ENCODE results near the gene TMOD1.

DNA sequence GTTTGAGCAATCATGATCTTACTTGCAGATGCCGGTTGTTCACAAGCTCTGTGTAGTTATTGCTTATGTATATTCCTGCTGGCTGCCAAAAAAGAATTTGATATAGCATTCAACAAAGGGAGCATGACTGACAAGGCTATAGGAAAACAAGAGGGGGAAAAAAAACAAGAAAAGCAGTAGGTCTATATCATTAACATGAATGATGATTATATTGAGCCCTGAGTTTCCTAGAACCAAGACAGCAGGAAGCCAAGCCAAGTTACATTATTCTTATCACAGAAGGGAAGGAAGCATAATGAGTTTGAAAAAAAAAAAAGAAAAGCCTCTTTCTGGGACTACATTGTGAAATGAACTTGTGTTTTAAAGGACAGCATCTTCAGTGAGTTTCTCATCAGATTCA is 90.7 kb downstream of the TMOD1 start:
- TF ChIP-seq, protein P1, sequence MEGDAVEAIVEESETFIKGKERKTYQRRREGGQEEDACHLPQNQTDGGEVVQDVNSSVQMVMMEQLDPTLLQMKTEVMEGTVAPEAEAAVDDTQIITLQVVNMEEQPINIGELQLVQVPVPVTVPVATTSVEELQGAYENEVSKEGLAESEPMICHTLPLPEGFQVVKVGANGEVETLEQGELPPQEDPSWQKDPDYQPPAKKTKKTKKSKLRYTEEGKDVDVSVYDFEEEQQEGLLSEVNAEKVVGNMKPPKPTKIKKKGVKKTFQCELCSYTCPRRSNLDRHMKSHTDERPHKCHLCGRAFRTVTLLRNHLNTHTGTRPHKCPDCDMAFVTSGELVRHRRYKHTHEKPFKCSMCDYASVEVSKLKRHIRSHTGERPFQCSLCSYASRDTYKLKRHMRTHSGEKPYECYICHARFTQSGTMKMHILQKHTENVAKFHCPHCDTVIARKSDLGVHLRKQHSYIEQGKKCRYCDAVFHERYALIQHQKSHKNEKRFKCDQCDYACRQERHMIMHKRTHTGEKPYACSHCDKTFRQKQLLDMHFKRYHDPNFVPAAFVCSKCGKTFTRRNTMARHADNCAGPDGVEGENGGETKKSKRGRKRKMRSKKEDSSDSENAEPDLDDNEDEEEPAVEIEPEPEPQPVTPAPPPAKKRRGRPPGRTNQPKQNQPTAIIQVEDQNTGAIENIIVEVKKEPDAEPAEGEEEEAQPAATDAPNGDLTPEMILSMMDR (IDR thresholded peaks at IDR 0.05; ENCODE audit: borderline replicate concordance, extremely low read depth, low read length, poor library complexity, severe bottlenecking), result no peak
- TF ChIP-seq EZH2 (IDR thresholded peaks at IDR 0.05; ENCODE audit: borderline replicate concordance, low read depth, low read length, severe bottlenecking), result no peak
